Large intestine (tissue), 12 donors: ENCODE measurements around the gene DLK2. TPM values are rescaled to one million over a fixed set of nuclear protein-coding genes. Genes with fewer than 3 reads are reported as not detected.
A peak's percentile ranks its signal among the peaks of the same experiment; 100 is the strongest.
"Not testable (repeated sequence)": the region's sequence is repeated elsewhere in the genome, so short reads cannot be mapped to it uniquely, and the experiment has no call there.

Experiments
- DNase-seq, 2 donors: peaks; one replicate each; pipeline versions ENCODE4 v3.0.0 to v3.0.0-alpha.2; 2013
- H3K27ac ChIP-seq: one replicate; pipeline ENCODE4 v1.5.1; 2013; ENCODE audit warnings: low read length
- H3K27me3 ChIP-seq: 2 replicates; pipeline ENCODE4 v1.6.1; 2013; ENCODE audit warnings: low read length; ENCODE audit not compliant: control insufficient read depth, insufficient read depth
- H3K36me3 ChIP-seq: 2 replicates; pipeline ENCODE4 v1.6.1; 2013; ENCODE audit warnings: low read length; ENCODE audit not compliant: control insufficient read depth, insufficient read depth
- H3K4me1 ChIP-seq: one replicate; pipeline ENCODE4 v1.6.1; 2013; ENCODE audit warnings: low read length; ENCODE audit not compliant: control insufficient read depth, insufficient read depth
- H3K4me3 ChIP-seq: one replicate; pipeline ENCODE4 v1.5.1; 2013; ENCODE audit warnings: low read length
- H3K9me3 ChIP-seq: one replicate; pipeline ENCODE4 v1.6.1; 2013; ENCODE audit warnings: mild to moderate bottlenecking, low read depth, low read length, moderate library complexity; ENCODE audit not compliant: control insufficient read depth
- WGBS: methylation state at CpG from one replicate; pipeline ENCODE4 v1.1.5; 2013; ENCODE audit warnings: low lambda C conversion rate; ENCODE audit not compliant: insufficient coverage; 5-methylcytosine and 5-hydroxymethylcytosine counted together
- long read RNA-seq, 11 donors: transcript quantifications; one replicate each; lab custom pipeline, GENCODE V29; 2026
- polyA plus RNA-seq: library from polyadenylated mRNA; unstranded; fragments of 120-200 nt; gene quantifications from one replicate; pipeline ENCODE4 v1.2.1, GENCODE V29; 2013

DLK2 gene, protein sequence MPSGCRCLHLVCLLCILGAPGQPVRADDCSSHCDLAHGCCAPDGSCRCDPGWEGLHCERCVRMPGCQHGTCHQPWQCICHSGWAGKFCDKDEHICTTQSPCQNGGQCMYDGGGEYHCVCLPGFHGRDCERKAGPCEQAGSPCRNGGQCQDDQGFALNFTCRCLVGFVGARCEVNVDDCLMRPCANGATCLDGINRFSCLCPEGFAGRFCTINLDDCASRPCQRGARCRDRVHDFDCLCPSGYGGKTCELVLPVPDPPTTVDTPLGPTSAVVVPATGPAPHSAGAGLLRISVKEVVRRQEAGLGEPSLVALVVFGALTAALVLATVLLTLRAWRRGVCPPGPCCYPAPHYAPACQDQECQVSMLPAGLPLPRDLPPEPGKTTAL
- polyA plus RNA-seq, result 2.3 TPM
- long read RNA-seq, donor 1, result 0 reads
- long read RNA-seq, donor 2, partial matches to known transcripts, result 21 of 21 reads
- long read RNA-seq, donor 2, other reads (novel, unspliced or antisense), result 0 of 21 reads
- long read RNA-seq, donor 3, result 0 reads
- long read RNA-seq, donor 4, result 0 reads
- long read RNA-seq, donor 5, result 0 reads
- long read RNA-seq, donor 6, result 0 reads
- long read RNA-seq, donor 7, result 0 reads
- long read RNA-seq, donor 8, partial matches to known transcripts, result 0 of 1 reads
- long read RNA-seq, donor 8, other reads (novel, unspliced or antisense), result 0 of 1 reads
- long read RNA-seq, donor 9, partial matches to known transcripts, result 0 of 1 reads
- long read RNA-seq, donor 9, other reads (novel, unspliced or antisense), result 0 of 1 reads
- long read RNA-seq, donor 10, result 0 reads
- long read RNA-seq, donor 11, result 0 reads

DNA sequence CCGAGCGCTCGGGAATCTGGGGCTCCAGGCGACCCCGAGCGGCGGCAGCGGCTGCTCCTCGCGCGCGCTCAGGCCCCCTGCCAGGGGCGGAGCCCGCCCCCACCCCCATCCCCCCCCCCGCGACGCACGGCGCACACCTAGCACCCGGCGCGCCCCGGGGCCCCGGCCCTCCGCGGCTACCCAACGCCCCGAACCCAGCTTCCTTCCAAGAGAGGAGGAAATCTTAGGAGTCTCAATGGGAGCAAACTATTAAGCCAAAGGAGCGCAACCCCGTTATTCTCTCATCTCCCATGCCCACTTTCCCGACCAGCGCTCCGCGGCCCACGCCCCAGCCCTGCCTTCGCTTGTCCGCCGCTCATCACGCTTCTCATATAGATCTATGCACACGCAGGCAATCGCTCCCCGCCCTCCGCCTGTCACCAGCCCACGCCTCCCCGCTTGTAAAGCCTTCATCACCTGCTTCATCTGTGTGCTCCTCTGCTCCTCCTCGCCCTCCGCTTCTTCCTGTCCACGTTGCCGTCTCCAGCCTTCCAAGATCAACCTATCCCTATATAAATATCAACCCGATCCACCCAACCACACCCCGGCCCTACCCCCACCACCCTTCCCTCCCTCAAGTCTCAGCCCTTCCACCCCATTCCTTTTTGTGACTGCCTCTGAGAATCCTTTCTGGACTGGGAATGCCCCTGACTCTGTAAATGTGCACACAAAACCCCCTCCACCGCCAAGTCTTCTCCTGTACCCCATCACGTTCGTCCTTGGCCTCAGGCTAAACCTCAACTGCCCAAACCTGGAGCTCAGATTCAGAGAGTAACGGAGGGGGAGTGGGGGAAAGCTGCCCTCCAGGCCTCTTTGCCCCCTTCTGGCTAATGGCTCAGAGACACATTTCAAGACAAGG, at the start of gene DLK2:
TSS of gene DLK2 (minus strand) at position 18 of the 898 bp plus-strand sequence. CDS start 723 bp downstream, outside the sequence.
- WGBS, result no CpG with 5 or more reads among the region's 55 CpGs
- peaks cover 5% of the 10 kb centered on the region for H3K4me1 ChIP-seq
- H3K9me3 ChIP-seq, result peaks cover 2% of the 10 kb centered on the region
- H3K4me3 ChIP-seq, result peak within 1 kb of the TSS; percentile 50
- peaks cover 14% of the 10 kb centered on the region for H3K36me3 ChIP-seq
- H3K27ac ChIP-seq, result no peak within 1 kb of the TSS
- peaks cover 17% of the 10 kb centered on the region for H3K27me3 ChIP-seq
- DNase-seq, result peak in 1 of 2 donors; percentile 58

DNA sequence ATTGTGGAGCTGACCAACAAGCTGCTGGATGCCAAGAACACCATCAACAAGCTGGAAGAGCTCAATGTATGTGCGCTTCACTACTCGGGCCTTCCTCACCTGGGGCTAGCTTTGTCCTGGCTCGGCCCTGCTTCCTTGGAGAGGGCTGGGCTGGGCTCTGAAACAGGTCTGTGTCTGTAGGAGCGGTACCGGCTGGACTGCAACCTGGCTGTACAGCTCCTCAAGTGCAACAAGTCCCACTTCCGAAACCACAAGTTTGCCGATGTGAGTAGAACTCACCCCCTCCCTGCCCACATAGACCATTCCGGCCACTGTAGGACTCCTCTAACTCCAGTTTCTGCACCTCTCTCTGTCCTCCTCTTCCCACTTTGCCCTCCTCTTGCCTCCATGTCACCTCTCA, 48.1 kb upstream of the DLK2 start:
- Histone ChIP-seq H3K4me1 (peaks cover 7% of the 10 kb centered on the region), H3K27me3 (peaks cover 8% of the 10 kb centered on the region), H3K9me3 (no peaks in the 10 kb centered on the region), H3K27ac (no peak overlapping the region), H3K36me3 (peaks cover 72% of the 10 kb centered on the region), H3K4me3 (no peak overlapping the region)
- no peak for DNase-seq
- 100% methylated on average over 3 of the region's 8 CpGs for WGBS

DNA sequence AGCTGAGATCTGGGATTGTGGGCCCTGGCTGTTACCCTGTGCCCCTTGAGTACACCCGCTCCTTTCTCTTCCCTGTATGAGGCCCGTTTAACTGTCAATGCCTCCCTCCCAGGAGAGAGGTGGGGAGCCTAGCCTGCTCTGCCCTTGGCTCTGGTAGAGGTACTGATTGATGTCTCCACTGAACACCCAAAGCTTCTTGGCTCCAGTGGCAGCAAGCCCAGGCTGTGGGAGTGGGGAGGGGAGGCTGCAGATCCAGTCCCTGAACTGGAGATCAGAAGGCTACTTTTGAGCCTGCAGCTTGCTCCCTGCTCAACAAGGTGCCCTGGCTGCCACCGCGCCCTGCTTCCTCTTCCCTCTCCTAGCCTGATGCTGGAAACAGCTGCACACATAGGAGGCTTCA, 47.3 kb upstream of the DLK2 start:
- WGBS, result no CpG with 5 or more reads among the region's 4 CpGs
- no peak overlapping the region for H3K27ac ChIP-seq
- no peak overlapping the region for H3K4me3 ChIP-seq
- no peak for DNase-seq
- H3K27me3 ChIP-seq, result peaks cover under 1% of the 10 kb centered on the region
- H3K36me3 ChIP-seq, result peaks cover 75% of the 10 kb centered on the region
- peaks cover 7% of the 10 kb centered on the region for H3K4me1 ChIP-seq
- no peaks in the 10 kb centered on the region for H3K9me3 ChIP-seq

DNA sequence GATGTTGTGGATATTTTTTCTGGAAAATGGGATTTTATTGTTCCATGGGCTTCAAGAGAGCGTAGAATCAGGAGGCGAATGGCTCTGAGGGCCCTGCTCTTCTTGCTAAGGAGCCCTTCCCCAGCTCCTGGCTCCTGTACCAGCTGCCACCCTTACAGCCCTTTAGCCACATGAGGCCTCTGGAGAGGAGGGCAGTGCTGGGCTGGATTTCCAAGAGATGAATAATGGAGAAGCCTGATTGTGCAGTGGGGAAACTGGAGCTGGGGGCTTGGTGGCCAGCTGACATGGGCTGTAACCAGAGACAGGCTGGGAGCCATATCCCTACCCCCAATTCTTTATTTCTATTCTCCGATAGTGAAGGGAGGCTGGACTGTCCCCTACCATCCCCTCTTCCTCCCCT, 45.6 kb upstream of the DLK2 start:
- peaks cover 83% of the 10 kb centered on the region for H3K36me3 ChIP-seq

DNA sequence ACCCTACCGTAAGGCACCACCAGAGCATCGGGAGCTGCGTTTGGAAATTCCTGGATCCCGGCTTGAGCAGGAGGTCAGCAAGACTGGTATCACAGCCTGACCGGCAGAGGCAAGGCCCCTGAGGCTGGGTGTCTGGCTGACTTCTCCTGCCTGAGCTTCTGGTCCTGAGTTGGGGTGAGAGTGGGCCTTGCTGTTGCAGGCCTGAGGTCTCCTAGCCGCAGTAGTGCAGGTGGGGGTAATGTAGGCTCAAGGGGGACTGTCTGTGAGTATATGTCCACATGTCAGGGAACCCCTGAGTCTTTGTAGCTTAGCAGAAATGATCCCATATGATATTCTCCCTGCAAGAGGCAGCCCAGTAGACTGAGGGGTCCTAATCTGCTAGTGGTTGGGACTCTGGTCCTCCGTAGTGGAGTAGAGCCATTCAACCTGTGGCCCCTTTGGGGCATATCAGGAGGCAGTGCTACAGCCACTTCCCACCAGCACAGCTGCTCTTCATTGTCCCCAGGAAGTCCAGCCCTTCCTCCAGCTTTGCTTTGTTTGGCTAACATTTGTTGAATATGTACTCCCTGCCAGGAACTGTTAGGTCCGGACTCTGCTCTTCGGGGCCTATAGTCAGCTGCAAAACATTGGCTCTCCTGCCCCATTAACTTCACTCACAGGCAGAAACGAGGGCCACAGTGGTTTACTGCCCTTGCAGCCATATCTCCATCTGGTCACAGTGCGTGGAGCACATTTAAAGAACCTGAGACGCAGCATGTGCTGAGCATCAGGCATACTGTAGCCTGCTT, 43.9 kb upstream of the DLK2 start:
- H3K9me3 ChIP-seq, result no peaks in the 10 kb centered on the region
- no CpG with 5 or more reads among the region's 12 CpGs for WGBS
- no peak overlapping the region for H3K27ac ChIP-seq
- H3K4me1 ChIP-seq, result peaks cover 29% of the 10 kb centered on the region
- H3K27me3 ChIP-seq, result no peaks in the 10 kb centered on the region
- H3K4me3 ChIP-seq, result no peak overlapping the region
- peaks cover 70% of the 10 kb centered on the region for H3K36me3 ChIP-seq
- no peak for DNase-seq

More for the DNA sequence above, 45.6 kb upstream of the DLK2 start:
- no peaks in the 10 kb centered on the region for H3K9me3 ChIP-seq
- H3K27ac ChIP-seq, result no peak overlapping the region
- H3K4me1 ChIP-seq, result peaks cover 12% of the 10 kb centered on the region
- H3K27me3 ChIP-seq, result no peaks in the 10 kb centered on the region
- DNase-seq, result no peak
- WGBS, result no CpG with 5 or more reads among the region's 3 CpGs
- no peak overlapping the region for H3K4me3 ChIP-seq

DNA sequence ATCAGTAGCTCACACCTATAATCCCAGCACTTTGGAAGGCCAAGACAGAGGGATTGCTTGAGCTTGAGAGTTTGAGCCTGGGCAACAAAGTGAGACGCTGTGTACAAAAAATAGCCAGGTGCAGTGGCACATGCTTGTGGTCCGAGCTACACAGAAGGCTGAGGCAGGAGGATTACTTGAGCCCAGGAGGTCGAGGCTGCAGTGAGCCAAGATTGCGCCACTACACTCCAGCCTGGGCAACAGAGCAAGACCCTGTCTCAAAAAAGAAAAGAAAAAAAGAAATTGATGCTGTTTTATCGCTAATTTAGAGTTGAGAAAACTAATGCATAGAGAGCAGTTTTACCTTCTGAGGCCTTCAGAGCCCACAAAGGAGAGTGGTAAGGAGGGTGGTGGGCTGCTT, 42.9 kb upstream of the DLK2 start:
- DNase-seq, H3K9me3 ChIP-seq, H3K4me3 ChIP-seq, H3K27ac ChIP-seq, H3K27me3 ChIP-seq: not testable (repeated sequence)
- Histone ChIP-seq H3K4me1 (peaks cover 37% of the 10 kb centered on the region), H3K36me3 (peaks cover 63% of the 10 kb centered on the region)
- 100% methylated on average over 1 of the region's 5 CpGs for WGBS

DNA sequence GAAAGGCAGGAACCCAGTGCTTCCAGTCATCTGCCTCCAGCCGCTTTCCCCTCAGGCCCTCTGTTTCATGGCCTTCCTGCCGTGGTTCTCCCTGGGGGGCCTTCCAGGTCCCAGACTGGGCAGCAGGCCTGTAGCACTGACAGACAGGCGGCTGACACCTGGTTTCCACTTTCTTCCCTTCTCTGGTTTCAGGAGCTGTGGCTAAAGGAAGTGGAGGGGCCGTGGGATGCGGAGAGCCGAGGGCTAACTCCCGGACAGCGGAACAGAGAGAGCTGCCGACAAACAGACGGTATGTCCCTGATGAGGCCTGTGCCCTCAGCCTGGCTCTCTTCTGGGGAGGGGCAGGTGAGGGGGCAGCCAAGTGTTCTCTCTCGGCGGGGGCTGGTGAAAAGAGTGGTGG, 42.3 kb upstream of the DLK2 start:
- Histone ChIP-seq H3K4me1 (peaks cover 43% of the 10 kb centered on the region), H3K27ac (no peak overlapping the region), H3K36me3 (peaks cover 57% of the 10 kb centered on the region), H3K4me3 (no peak overlapping the region), H3K9me3 (no peaks in the 10 kb centered on the region), H3K27me3 (no peaks in the 10 kb centered on the region)
- no CpG with 5 or more reads among the region's 12 CpGs for WGBS
- DNase-seq, result no peak

DNA sequence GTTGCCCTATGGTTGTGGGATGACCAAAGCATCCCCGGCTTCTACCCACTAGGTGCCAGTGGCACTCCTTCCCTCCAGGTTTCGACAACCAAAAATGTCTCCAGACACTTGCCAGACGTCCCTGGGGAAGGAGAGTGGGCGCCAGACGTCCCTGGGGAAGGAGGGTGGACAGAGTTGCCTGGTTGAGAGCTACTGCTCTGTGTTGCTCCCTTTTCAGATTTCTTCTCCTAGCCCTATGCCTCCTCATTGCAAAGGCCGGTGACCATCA, 41.7 kb upstream of the DLK2 start:
- Histone ChIP-seq H3K27ac (no peak overlapping the region), H3K9me3 (no peaks in the 10 kb centered on the region), H3K36me3 (peaks cover 52% of the 10 kb centered on the region), H3K27me3 (no peaks in the 10 kb centered on the region), H3K4me3 (no peak overlapping the region), H3K4me1 (peaks cover 50% of the 10 kb centered on the region)
- DNase-seq, result no peak
- WGBS, result 100% methylated on average over 1 of the region's 6 CpGs

DNA sequence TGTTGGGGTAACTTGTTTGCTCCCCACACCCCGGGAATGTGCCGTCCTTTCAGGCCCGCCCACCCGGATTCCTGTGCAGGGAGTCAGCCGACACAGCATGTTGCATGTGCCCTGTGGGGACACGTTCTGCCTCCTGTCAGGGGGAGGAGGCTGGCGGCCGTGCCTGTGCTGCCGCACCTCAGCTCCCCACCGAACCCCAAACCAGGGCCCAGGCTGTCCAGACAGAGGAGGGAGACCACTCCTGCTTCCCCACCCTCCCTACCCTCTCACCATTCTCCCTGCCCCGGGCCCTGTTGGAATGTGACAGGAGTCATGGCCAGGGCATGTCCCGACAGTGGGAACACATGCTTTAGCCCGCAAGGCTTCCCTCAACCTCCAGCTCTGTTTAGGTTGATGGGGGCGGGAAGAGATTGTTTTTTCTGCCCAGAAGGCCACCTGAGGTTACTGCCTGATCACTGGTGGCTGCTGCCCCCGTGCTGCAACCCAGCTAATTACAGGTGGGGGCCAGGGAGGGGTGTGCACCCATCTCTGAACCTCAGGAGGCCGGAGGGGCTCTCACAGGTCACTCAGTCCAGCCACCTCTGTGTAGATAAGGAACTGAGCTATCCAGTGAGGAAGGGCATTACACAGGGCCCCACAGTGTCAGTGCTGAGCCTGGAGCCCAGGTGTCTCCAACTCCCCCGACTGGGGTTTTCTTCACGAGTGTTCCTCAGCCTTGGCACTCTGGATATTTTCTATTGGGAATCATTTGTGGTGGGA, 41.2 kb upstream of the DLK2 start:
- Histone ChIP-seq H3K27me3 (no peaks in the 10 kb centered on the region), H3K36me3 (peaks cover 50% of the 10 kb centered on the region), H3K27ac (no peak overlapping the region), H3K9me3 (no peaks in the 10 kb centered on the region), H3K4me1 (peaks cover 54% of the 10 kb centered on the region), H3K4me3 (no peak overlapping the region)
- WGBS, result no CpG with 5 or more reads among the region's 18 CpGs
- DNase-seq, result peak in 1 of 2 donors; percentile 50
